ENCODE data around the gene GRID2.

The GRID2 gene

DNA sequence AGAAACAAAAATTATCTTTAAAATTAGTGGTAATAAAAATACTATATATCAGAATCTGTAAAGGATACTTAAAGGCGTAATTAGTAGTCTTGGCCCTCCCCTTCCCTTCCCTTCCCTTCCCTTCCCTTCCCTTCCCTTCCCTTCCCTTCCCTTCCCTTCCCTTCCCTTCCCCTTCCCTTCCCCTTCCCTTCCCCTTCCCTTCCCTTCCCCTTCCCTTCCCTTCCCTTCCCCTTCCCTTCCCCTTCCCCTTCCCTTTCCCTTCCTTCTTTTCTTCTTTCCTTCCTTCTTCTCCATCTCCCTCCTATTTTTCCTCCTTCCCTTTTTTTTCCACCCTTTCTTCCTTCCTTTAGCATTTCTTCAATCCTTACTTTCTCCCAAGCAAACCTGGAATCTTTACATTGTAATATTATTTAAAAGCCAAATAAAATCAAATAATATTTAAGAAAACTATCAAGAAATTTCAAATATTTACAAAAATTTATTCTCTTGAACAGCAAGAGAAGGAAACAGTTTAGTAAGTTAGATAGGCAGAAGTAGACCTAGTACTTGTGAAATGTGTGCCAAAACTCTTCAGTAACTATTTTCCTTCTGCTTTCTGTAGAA is 1145.0 kb downstream of the GRID2 start:
- no CpG with 5 or more reads among the region's 1 CpG for WGBS
- no peak overlapping the region for H3K4me3 ChIP-seq (ENCODE audit: low read length)
- no peak overlapping the region for H3K9ac ChIP-seq (ENCODE audit: low read depth, low read length)
- H3K9me3 ChIP-seq (ENCODE audit: insufficient read depth, low read depth, low read length): no peaks in the 10 kb centered on the region
- H3K27me3 ChIP-seq (ENCODE audit: insufficient read depth, low read length): no peaks in the 10 kb centered on the region
- no peaks in the 10 kb centered on the region for H3K36me3 ChIP-seq (ENCODE audit: insufficient read depth, low read length)
- no peak overlapping the region for H3K27ac ChIP-seq (ENCODE audit: low read depth, low read length)
- H3K4me1 ChIP-seq (ENCODE audit: insufficient read depth, low read length): peaks cover 6% of the 10 kb centered on the region; the same call in 1 of the 2 replicates

DNA sequence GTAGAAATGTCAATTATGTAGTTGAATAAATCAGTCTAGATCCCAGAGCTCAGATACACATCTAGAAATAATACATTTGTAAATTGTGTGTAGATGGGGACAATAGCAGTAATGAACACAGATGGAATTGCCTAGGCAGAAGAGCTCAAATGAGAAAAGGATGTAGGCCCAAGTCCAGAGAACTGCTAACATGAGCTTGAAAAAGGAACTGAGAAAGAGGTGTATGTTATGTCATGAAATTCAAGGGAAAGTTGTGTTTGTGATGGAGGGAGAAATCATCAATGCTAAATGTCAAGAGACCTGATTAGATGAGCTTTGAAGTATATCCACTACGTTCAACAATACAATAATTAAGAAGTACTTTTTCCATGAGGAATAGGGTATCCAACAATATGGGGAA is 1148.2 kb downstream of the GRID2 start:
- H3K4me1 ChIP-seq (ENCODE audit: insufficient read depth, low read length): no peaks in the 10 kb centered on the region
- no peak overlapping the region for H3K27ac ChIP-seq (ENCODE audit: low read depth, low read length)
- H3K36me3 ChIP-seq (ENCODE audit: insufficient read depth, low read length): no peaks in the 10 kb centered on the region; the same call in 1 of the 2 replicates
- no peak overlapping the region for H3K9ac ChIP-seq (ENCODE audit: low read depth, low read length)
- no peaks in the 10 kb centered on the region for H3K9me3 ChIP-seq (ENCODE audit: insufficient read depth, low read depth, low read length)
- no CpG with 5 or more reads among the region's 1 CpG for WGBS
- no peaks in the 10 kb centered on the region for H3K27me3 ChIP-seq (ENCODE audit: insufficient read depth, low read length)
- no peak overlapping the region for H3K4me3 ChIP-seq (ENCODE audit: low read length)

DNA sequence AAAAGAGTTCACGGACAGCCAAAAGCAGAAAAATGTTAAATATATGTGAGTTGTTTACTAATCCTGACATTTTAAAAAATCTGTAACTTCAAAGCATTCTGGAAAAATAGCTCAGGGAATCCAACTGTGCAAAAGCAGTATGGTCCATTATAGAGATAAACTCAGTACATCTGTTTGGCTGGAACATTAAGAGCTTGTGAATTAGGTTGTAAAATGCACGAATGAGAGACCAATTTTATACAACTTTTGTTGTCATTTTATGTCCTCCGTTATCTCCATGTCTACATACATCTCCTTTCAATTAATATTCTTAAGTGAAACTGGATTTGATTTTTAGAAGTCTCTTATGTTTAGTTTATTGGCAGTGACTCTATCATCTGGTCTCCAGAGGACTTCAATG is 1157.8 kb downstream of the GRID2 start:
- Histone ChIP-seq H3K4me1 (ENCODE audit: insufficient read depth, low read length) (no peaks in the 10 kb centered on the region), H3K36me3 (ENCODE audit: insufficient read depth, low read length) (no peaks in the 10 kb centered on the region), H3K27ac (ENCODE audit: low read depth, low read length) (no peak overlapping the region), H3K9ac (ENCODE audit: low read depth, low read length) (no peak overlapping the region), H3K27me3 (ENCODE audit: insufficient read depth, low read length) (no peaks in the 10 kb centered on the region), H3K9me3 (ENCODE audit: insufficient read depth, low read depth, low read length) (no peaks in the 10 kb centered on the region), H3K4me3 (ENCODE audit: low read length) (no peak overlapping the region)
- whole genome bisulfite sequencing: 95% methylated on average over 2 of the region's 3 CpGs

DNA sequence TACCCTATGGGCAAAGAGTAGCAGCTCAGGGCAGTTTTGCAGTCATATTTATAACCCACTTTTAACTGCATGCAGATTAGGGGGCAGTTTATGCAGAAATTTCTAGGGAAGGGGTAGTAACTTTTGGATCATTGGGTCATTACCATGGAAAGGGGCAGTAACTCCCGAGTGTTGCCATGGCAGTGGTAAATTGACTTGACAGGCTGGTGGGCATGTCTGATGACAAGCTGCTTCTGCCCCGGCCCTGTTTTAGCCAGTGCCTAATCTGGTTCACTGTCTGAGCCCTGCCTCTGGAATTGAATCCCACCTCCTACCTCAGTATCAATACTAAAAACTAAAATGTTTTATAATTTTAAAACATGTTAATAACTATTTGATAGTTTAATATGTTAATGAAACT is 1162.7 kb downstream of the GRID2 start:
- Histone ChIP-seq H3K27me3 (ENCODE audit: insufficient read depth, low read length) (no peaks in the 10 kb centered on the region), H3K9me3 (ENCODE audit: insufficient read depth, low read depth, low read length) (no peaks in the 10 kb centered on the region), H3K27ac (ENCODE audit: low read depth, low read length) (peak overlapping the region; percentile 33), H3K4me3 (ENCODE audit: low read length) (no peak overlapping the region), H3K4me1 (ENCODE audit: insufficient read depth, low read length) (no peaks in the 10 kb centered on the region), H3K36me3 (ENCODE audit: insufficient read depth, low read length) (no peaks in the 10 kb centered on the region), H3K9ac (ENCODE audit: low read depth, low read length) (no peak overlapping the region)
- WGBS: 87% methylated on average over 2 of the region's 2 CpGs

- Histone ChIP-seq H3K4me3 (ENCODE audit: low read length) (no peak overlapping the region), H3K9ac (ENCODE audit: low read depth, low read length) (no peak overlapping the region), H3K36me3 (ENCODE audit: insufficient read depth, low read length) (no peaks in the 10 kb centered on the region), H3K9me3 (ENCODE audit: insufficient read depth, low read depth, low read length) (no peaks in the 10 kb centered on the region), H3K27ac (ENCODE audit: low read depth, low read length) (no peak overlapping the region), H3K4me1 (ENCODE audit: insufficient read depth, low read length) (0 out of 2 replicates have a peak, but pooled peaks cover 4% of the 10 kb centered on the region), H3K27me3 (ENCODE audit: insufficient read depth, low read length) (no peaks in the 10 kb centered on the region)
- WGBS: 100% methylated on average over 1 of the region's 1 CpG
These were observed 1163.9 kb downstream of the GRID2 start for GRCh38 chr4:93467484-93468155.

DNA sequence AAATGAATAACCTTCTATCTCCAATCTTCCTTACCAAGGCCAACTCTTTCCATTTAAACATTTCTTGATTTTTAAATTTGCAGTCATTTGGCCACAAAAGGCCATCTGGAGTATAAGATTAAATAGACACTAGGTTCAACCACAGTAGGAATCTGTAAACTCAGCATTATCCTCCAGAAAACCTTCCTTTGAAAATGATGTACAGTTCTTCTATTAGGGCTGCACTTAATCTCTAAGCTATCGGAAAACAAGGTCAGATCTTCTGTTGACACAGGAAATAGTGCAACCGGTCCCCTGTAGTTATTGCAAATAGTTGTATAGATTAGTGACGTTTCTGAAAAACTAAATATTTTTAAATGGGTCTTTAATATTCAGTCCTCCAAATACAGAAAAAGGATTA is 1165.8 kb downstream of the GRID2 start:
- Histone ChIP-seq H3K9me3 (ENCODE audit: insufficient read depth, low read depth, low read length) (no peaks in the 10 kb centered on the region), H3K9ac (ENCODE audit: low read depth, low read length) (no peak overlapping the region), H3K27me3 (ENCODE audit: insufficient read depth, low read length) (no peaks in the 10 kb centered on the region), H3K4me1 (ENCODE audit: insufficient read depth, low read length) (peaks cover 7% of the 10 kb centered on the region; the same call in 1 of the 2 replicates), H3K4me3 (ENCODE audit: low read length) (no peak overlapping the region), H3K36me3 (ENCODE audit: insufficient read depth, low read length) (no peaks in the 10 kb centered on the region), H3K27ac (ENCODE audit: low read depth, low read length) (no peak overlapping the region)
- WGBS: 87% methylated on average over 3 of the region's 3 CpGs

- Histone ChIP-seq H3K27ac (ENCODE audit: low read depth, low read length) (no peak overlapping the region), H3K9ac (ENCODE audit: low read depth, low read length) (no peak overlapping the region)
- 91% methylated on average over 2 of the region's 2 CpGs for WGBS
These were observed 1172.0 kb downstream of the GRID2 start for GRCh38 chr4:93475730-93476129.

GRCh38 chr4:93478805-93479204 is 1175.0 kb downstream of the GRID2 start:
- 100% methylated on average over 1 of the region's 1 CpG for WGBS
- Histone ChIP-seq H3K9ac (ENCODE audit: low read depth, low read length) (no peak overlapping the region), H3K27me3 (ENCODE audit: insufficient read depth, low read length) (no peaks in the 10 kb centered on the region), H3K9me3 (ENCODE audit: insufficient read depth, low read depth, low read length) (no peaks in the 10 kb centered on the region), H3K4me1 (ENCODE audit: insufficient read depth, low read length) (peaks cover 3% of the 10 kb centered on the region), H3K27ac (ENCODE audit: low read depth, low read length) (no peak overlapping the region), H3K36me3 (ENCODE audit: insufficient read depth, low read length) (no peaks in the 10 kb centered on the region), H3K4me3 (ENCODE audit: low read length) (no peak overlapping the region)

More at GRCh38 chr4:93475730-93476129, 1172.0 kb downstream of the GRID2 start:
- Histone ChIP-seq H3K4me1 (ENCODE audit: insufficient read depth, low read length) (peaks cover 10% of the 10 kb centered on the region), H3K9me3 (ENCODE audit: insufficient read depth, low read depth, low read length) (no peaks in the 10 kb centered on the region), H3K4me3 (ENCODE audit: low read length) (no peak overlapping the region), H3K36me3 (ENCODE audit: insufficient read depth, low read length) (no peaks in the 10 kb centered on the region), H3K27me3 (ENCODE audit: insufficient read depth, low read length) (no peaks in the 10 kb centered on the region)

DNA sequence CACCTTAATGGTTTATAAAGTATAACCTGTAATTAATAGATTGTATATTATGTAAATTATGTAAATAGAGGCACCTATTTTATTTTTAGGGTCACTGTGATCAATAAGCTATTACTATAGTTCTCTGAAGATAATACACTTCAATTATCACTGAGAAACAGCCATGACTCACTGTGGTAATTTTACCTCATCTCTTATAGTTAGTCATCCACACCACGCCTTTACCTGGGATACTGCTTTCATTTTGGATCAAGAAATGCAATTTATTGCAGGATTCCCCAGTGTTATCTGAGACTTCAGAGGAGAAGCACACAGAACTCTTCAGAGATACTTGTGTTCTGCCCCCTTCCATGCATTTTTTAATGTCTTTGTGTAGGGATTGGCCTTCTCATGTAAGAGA is 1176.7 kb downstream of the GRID2 start:
- WGBS: 100% methylated on average over 1 of the region's 1 CpG
- H3K27ac ChIP-seq (ENCODE audit: low read depth, low read length): no peak overlapping the region

DNA sequence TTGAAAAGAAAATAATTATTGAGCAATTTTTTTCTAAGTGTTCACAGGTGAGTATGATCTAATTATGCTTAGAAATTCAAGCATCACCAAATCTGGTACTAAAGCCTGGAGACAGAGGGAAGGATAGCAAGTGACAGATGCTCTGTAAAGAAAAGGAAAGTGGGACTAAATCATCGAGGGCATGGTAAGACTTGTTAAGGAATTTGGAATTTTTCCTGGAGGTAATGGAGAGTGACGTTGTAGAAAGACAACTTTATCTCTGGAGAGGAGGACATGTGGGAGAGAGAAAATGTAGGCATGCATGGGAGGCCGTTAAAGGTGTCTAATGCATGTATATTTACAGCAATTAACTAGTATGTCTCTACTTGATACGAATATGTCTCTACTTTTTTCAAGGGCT is 1191.6 kb downstream of the GRID2 start:
- Histone ChIP-seq H3K9ac (ENCODE audit: low read depth, low read length) (no peak overlapping the region), H3K27ac (ENCODE audit: low read depth, low read length) (no peak overlapping the region), H3K4me3 (ENCODE audit: low read length) (no peak overlapping the region), H3K4me1 (ENCODE audit: insufficient read depth, low read length) (no peaks in the 10 kb centered on the region), H3K27me3 (ENCODE audit: insufficient read depth, low read length) (no peaks in the 10 kb centered on the region), H3K9me3 (ENCODE audit: insufficient read depth, low read depth, low read length) (no peaks in the 10 kb centered on the region), H3K36me3 (ENCODE audit: insufficient read depth, low read length) (no peaks in the 10 kb centered on the region; the same call in 1 of the 2 replicates)
- 79% methylated on average over 3 of the region's 4 CpGs for WGBS

More for the DNA sequence above, 1176.7 kb downstream of the GRID2 start:
- Histone ChIP-seq H3K4me3 (ENCODE audit: low read length) (no peak overlapping the region), H3K27me3 (ENCODE audit: insufficient read depth, low read length) (no peaks in the 10 kb centered on the region), H3K9me3 (ENCODE audit: insufficient read depth, low read depth, low read length) (no peaks in the 10 kb centered on the region), H3K4me1 (ENCODE audit: insufficient read depth, low read length) (no peaks in the 10 kb centered on the region), H3K9ac (ENCODE audit: low read depth, low read length) (no peak overlapping the region), H3K36me3 (ENCODE audit: insufficient read depth, low read length) (no peaks in the 10 kb centered on the region)

DNA sequence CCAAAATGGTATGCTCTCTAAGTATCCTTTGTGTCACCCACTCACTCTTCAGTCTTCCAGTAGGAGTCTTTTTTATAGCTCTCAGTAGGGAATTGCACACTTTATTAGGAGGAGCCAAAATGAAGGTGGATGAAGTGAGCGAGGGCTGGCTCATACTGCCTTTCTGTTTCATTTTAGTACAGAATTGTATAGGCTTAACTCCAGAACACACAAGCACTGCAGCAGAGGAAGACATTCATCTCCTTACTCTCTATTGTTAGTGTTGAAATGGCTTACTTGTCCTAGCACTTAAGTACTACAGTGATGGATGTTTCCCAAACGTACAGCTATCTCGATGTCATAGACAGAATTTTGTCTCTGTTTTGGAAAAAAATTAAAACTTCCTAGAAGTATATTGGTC is 1197.5 kb downstream of the GRID2 start:
- Histone ChIP-seq H3K27me3 (ENCODE audit: insufficient read depth, low read length) (no peaks in the 10 kb centered on the region), H3K9ac (ENCODE audit: low read depth, low read length) (no peak overlapping the region), H3K4me3 (ENCODE audit: low read length) (no peak overlapping the region), H3K27ac (ENCODE audit: low read depth, low read length) (no peak overlapping the region), H3K9me3 (ENCODE audit: insufficient read depth, low read depth, low read length) (no peaks in the 10 kb centered on the region), H3K4me1 (ENCODE audit: insufficient read depth, low read length) (peaks cover 5% of the 10 kb centered on the region; the same call in 1 of the 2 replicates), H3K36me3 (ENCODE audit: insufficient read depth, low read length) (no peaks in the 10 kb centered on the region)
- 97% methylated on average over 3 of the region's 3 CpGs for WGBS
